ENCODE results near the gene SLC51B.
"Not testable (repeated sequence)": the region's sequence is repeated elsewhere in the genome, so short reads cannot be mapped to it uniquely, and the experiment has no call there.

The SLC51B gene

DNA sequence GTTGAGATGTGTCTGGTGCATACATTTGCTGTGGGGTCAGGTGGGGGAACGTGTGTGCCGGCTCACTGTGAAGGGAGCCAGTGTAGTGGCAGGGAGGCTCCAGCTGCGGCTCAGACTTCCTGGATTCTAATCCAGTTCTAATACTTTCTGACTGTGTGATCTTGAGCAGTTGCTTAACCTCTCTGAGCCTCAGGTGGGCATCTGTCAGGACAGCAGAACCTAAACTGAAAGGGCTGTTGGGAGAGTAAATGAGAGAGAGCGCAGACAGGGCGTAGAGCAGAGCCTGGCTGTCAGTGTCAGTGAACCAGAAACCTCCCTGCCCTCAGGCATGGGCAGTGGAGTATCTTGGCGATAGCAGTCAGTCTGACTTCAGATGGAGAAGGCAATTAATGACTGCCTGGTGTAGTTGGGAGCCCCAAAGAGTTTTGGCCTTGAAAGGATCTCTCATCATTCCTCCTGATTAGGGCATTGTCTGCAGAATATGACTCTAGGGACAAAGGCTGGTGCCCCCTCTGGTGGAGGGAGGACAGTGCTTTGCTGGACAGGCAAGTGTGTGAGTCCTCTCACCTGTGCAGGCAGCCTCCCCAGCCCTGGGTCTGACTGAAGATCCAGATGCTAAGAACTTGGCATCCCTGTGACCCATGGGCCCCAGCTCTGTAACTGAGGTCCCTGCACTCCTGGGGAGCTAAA is 40.9 kb downstream of the SLC51B start:
- DNase-seq: no peak

DNA sequence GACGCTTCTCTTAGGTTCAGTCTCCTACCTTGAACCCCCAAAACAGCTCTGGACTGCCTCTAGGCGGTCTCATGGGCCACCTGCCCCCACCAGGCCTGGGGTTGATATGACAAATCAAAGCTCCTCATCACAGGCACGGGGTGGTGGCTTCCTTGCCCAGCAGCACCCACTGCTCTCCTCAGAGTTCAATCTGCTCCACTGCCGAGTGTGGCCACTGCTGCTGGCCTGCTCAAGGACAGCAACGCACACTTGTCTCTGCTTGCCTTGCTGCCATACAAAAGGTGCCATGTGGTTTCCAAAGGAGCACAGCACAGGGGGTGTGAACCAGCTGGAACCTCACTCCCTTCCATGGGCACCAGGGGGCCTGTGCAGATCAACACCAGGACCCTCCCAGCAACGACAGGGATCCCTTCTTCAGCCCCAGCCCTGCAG is 41.5 kb downstream of the SLC51B start:
- no peak for DNase-seq

DNA sequence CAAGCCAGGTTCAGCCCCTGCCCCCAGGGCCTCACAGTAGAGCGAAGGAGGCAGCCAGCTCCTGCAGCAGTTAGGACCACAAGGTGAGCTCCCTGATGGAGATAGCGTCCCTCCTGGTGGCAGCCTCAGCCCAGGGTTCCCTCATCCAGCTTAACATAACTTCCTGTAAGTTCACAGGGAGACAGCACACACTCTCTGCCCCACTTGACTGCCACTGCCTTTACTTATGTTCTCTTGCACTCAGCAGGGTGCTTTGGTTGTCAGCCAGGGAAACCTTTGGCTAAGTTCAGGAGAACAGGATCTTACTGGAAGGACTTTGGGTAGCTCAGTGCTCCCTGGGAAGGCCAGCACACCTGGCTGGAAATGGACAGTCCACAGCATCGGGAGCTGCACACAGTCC is 42.2 kb downstream of the SLC51B start:
- no peak for DNase-seq

DNA sequence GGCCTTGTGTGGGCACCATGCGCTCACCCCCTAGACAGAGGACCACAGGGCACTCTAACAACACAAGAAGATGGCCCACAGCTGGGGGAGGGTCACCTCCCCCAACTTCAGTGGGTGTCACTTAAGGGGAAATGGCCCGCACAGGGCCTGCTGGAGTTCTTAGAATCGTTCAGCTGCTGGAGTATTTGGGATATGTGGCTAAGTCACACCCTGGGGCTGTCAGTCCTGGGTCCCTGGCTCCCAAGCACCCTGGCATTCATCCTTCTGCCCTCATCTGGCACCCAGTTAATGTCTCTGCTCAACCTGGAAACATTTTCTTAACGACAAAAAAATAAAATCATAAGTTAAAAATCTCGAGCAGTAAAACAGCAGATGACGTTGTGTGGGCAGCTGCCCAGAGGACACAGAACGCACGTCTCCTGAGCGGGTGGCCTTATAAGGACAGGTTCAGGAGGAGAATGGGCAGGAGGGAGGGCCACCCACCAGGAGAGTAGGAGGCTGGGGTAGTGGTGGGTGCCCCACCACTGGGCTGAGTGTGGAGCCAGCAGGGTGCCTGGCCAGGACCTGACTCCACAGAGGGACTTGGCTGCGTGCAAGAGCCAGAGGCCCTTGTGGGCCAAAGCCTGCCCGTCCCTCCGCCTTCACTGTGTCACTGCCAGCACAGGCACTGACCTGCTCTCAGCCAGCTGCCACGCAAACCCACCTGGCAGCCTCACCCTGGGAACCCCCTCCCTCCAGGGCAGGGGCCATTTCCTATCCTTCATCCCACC is 42.9 kb downstream of the SLC51B start:
- DNase-seq: no peak

DNA sequence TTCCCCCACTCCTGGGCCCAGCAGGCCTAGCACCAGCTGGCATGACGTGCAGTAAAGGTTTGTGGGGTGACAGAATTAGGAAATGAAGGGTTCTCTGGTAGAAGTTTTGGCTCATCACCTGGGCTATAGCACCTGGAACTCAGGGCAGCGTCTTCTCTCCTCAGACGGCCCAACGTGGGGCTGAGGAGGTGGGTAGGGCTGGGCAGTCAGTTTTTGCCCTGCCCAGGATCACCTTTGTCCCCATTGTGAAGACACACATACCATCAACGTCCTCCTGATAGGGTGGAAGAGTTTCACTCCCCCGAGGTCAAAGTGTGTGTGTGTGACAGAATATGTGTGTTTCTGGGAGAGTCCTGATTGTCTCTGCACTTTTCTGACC is 43.4 kb downstream of the SLC51B start:
- DNase-seq: no peak

DNA sequence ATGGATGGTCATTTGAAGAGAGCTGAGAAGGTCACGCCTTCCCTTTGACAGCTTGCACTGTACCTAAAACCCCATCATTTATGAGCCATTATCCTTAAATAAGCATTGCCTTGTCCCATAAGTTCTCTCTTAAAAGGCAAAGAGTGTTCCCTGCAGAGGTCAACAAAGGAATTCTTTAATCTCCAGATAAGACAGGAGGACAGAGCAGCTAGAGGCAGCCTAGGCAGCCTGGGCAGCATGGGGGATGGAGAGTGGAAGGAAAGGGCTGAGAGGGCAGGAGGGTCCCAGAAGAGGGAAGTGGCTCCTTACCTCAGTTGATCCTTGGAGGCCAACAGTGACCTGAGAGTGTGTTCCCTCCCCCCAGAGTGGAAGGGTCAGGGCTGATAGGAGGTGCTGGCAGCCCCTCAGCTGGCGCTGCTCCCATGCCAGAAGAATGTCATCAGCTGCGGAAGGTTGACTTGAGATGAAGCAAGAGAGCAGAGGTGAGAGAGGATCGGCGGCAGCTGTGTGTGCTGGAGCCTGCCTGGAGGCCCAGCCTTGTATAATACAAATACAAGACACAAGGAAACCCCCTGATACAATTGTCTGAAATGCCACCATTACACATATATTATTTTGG is 44.1 kb downstream of the SLC51B start:
- no peak for DNase-seq

DNA sequence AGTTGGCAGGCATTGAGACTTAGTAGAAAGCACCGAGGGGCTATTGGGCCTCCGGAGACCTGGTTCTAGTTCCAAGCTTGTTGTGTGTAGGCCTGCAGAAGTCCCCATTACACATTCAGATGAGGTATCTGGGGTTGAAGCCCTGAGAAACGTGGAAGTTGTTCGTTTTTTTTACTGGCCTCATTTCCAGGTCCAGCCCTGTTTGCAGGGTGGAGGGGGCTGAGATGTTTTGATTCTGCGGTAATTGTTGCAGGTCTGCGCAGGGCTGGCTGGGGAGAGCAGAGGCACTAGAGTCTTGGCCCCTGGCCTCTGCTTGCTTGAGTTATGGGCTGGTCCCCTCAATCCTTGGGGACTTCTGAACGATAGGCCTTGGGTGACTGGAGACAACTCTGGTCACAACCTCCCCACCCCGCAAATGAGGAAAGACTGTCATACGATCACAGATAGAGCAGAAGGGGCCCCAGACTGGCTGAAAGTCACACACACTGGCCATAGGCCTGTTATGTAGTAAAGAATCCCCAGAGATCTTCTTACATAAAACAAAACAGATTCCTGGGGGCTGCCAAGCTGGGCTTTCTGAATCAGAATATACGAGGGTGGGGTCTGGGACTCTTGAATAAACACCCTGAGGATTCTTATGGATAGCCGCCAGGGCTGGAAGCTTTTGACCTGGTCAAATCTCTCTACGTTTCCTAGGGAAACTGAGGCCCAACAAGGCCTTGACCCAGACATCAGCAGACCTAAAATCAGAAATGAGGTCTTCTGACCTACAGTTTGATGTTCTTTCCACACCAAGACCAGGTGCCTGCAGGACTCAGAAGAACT is 47.0 kb downstream of the SLC51B start:
- DNase-seq: no peak

DNA sequence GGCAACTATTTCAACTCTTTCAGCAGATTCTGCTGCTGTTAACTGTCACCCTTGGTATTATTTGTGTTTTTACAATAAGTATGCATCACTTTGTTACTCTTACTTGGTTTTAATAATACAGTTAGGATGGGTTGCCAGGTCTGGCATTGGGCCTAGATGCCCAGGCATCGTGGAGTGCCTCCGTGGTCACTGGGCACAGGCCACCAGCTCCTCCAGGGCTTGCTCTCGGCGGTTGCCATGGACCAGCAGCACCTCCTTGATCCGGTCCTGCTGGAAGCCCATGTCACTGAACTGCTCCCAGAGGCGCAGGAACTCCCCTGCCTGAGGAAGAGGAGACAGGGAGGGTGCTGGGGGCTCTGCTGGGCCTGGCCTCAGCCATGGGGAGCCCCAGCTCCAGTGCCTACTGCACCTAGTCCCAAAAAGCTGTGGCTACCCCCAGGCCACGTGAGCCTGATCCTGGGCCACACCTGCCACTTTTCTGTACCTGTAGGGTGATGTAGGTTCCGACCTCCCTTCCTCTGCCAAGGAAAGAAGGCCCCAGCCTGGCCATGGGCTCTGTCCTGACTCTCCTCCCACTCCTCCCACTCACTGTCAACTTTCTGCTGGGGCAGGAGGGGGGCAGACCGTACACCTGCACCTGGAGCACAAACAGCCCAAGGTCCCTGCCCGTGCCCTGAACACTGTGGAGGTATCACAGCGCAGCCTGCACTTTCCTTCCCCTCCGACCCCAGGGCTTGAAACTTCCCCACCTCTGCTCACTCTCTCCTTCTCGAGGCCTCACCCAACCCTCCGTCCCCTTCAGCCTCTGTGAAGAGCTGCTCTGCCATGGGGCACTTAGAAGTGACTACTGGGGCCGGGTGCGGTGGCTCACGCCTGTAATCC is 48.0 kb downstream of the SLC51B start:
- no peak for DNase-seq

DNA sequence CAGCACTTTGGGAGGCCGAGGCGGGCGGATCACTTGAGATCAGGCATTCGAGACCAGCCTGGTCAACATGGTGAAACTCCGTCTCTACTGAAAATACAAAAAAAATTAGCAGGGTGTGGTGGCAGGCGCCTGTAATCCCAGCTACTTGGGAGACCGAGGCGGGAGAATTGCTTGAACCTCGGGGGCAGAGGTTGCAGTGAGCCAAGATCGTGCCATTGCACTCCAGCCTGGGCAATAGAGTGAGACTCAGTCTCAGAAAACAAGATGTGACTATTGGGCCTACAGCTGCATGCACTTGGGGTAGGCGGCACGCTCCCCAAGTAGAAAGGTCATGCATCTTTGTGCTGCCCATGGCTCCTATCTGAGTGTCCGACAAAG is 48.6 kb downstream of the SLC51B start:
- DNase-seq: not testable (repeated sequence)

DNA sequence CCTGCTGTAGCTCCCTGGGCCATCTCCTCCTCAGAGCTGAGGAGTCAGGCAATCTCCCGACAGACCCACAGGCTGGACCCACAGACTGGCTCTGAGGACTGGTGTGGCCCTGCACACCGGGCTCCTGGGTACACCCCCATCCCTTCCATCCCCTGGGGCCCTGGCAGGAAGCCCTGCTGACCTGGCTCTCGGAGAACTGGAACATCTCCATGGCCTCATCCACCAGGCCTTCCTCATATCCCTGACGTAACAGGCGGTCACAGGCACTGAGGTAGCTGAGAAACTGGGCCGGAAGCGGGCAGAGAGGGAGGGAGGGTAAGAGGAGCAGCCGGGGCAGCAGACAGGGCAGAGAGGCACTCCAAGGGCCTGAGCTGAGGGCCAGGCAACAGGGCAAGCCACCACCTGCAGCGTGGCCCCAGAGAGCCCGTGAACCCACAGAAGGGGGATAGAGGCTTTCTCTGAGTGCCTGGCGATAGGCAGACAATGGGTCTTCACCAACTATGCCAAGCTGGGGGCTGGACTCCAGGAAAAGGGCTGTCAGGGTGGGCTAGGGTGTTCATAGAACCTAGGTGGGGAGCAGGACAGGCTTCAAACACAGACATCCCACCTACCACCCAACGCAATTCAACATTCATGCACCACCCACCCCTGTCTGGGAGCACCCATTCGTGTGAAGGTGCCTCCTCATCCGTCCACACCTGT is 49.3 kb downstream of the SLC51B start:
- DNase-seq: no peak

DNA sequence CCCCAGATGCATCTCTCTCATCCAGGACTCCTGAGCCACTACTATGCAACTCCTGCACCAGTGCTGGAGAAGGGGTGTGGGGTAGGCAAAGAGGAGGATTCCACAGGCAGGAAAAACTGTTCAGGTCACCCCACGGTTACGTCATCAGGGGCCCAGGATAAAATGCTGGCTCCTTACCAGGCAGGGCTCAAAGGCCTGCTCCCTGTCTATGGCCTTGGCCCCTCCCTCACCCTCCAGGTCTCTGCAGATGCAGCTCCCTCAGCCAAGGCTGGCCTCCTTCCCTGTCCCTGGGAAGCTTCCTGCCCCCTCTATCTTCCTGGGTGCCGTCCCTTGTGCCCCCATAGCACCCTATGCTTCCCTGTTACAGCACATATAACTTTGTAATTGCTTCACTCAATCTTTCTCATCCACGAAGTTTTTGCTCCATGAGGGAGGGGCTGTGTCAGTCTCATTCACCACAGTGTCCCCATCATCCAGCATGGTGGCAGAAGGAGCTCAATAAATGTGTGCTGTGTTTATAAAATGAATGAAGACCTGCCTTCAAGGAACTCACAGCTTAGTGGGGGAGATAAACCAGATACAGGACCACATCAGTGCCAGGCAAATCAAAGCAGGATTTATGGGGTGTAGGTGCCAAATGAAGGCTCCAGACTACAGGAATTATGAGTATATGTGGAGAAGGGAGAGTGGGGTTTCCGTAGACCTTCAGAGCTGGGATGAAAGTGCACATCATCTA is 50.0 kb downstream of the SLC51B start:
- DNase-seq: no peak

DNA sequence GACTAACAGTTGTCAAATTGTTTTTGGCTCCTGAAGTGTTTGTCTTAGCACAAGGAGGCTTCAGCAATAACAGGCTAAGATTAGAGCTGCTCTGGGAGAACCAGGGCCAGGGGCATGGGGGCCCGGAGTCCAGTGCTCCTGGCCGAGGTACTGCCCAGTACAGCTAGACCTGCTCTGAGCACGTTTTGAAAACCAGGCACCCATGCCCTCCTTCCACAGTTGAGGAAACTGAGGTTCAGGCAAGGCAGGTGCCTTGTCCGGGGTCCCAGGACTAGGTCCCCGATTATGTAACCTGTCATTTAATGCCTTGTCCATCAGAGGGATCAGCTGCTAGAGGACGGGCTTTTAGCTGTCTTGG is 50.5 kb downstream of the SLC51B start:
- DNase-seq: no peak

DNA sequence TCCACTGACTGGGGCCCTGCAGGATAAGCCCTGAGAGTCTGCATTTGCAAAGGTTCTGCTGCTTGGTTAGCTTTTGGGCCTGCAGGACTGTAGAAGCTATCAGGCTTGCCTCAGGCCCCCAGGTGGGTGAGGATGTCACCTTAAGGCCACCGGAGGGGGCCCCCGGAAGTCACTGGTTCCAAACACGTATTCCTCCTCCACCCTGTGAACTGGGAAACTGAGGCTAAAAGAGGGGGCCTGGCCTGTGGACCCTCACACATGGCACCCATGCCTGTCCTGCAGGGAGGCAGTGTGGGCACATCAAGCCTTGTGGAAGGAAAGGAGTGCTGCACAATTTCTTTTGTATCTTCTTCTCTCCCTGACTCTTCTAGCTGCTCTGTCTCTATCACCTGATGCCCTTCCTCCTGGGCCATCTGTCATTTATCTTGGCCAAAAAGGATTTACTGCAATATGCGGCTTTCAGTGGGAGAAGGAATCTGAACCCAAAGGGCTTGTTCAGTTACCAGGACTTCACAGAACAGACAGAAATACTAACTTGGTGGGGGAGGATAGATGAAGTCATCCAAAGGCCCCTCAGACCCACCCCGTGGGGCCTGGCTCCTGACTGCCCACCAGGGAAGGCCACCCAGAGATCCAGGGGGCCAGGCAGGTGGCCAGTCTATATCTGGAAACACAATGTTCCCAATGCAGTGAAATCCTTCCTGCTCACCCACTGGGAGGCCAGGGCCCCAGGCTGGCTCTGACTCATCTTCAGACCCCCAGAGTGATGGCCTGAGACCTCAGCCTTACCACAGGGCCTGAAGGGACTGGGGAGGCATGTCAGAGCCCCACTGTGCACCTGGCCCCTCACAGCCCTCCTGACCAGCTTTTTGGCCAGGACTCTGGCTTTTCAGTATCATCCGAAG is 51.5 kb downstream of the SLC51B start:
- DNase-seq: no peak

DNA sequence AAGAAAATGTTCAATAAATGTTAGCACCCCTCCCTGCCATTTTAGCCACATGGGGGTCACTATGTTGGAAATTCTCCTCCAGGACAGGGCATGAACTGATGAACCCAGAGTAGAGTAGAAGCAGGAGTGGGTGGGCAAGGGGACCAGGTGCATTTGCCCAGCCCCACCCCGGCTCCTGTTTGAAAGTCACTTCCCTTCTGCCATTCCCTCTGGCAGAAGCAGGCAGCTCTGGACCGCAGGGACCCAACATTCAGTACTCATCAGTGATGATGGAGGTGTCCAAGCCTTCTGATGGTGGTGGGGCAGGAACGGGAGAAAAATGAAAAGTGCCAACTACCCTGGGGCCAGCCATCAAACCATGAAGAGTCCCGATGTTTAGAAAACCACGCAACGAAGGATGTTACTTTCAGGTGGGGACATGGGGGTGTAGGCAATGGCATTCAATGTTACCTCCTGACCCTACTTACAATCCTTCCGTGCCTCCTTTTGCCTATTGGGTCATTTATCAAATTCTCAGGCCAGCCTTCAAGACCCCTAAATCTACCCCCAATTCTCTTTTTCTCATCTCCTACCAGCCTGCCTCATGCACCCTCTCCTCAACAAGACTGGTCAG is 52.6 kb downstream of the SLC51B start:
- no peak for DNase-seq

DNA sequence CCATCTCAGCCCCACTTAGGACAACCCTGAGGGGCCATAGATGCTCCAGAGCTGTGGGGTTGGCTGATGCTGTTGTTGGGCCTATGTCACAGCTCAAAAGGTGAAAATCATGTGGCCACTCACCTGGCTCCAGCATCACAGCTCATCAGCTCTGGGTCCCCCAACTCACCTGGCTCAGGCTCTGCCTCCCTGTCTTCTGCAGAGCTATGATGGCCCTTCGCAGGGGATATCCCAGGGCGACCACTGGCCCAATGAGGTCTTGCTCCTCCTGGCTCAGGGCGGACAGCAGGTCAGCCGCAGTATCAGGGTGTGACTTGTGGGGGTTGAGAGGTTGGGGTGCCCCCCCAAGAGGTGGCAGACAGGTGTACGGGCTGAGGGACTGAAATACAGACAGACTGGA is 54.1 kb downstream of the SLC51B start:
- no peak for DNase-seq

DNA sequence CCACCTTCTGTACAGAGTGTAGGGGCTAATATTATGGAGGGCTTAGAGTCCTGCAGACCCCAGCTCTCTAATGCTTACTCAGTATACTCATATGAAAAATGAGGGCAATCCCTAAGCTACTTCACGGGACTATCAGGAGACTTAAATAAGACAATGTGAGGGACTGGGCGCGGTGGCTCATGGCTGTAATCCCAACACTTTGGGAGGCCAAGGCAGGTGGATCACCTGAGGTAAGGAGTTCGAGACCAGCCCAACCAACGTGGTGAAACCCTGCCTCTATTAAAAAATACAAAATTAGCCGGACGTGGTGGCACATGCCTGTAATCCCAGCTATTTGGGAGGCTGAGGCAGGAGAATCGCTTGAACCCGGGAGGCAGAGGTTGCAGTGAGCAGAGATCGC is 54.6 kb downstream of the SLC51B start:
- DNase-seq: not testable (repeated sequence)

DNA sequence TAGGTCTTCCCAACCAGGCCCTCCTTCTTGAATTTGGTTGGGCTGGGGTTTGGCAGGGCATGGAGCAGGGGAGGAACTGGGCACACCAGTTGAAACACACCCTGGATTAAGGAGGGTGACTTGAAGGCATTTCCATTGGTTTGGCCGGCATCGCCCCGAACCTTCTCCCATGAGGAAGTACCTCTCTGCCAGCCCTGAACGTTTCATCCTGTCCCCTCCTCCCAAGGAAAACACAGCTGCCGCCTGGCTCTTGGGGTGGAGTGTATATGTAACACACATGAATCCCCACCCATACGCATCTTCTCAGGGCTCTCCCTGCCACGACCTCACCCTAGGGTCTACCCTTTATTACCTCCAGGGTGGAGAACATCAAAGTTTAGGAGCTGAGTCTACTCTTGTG is 55.3 kb downstream of the SLC51B start:
- no peak for DNase-seq

DNA sequence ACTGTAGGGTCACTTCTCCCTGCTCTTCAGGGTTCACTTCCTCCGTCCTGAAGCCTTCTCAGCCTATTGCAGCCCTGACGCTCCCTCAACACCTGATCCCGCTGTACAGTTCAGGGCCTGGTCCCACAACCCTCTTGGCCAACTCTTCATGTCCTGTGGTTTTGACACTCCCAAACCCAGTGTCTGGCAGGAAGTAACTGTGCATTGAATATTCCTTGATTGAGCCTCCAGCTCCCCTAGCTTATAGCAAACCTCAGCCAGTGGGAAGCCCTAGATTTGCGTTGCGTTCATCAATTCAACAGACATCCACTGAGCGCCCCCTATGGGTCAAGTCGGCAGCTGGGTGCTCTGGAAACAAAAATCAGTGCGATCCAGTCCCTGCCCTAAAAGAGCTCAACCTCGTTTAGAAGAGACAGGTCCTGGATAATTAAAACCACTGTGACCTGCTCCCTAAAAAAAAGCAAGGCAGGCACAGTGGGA is 56.3 kb downstream of the SLC51B start:
- DNase-seq: peak in 5 of 6 experiments; percentile 4 to 35 (median 19)

Measured in stimulated activated naive CD4-positive, alpha-beta T cell (primary cell).